A673 (cell line): Measurements from ENCODE around the gene CTU2. TPM values are rescaled to one million over a fixed set of nuclear protein-coding genes. Genes with fewer than 3 reads are reported as not detected.

ENCODE experiments used
- BruUV-seq: library from RNA; stranded (reverse); fragments of 400-500 nt; replicated peaks from 2 replicates; lab custom pipeline; 2021; lab: Mats Ljungman, UMichigan
- CTCF ChIA-PET: fragments of 300-600 bp; sonication (Branson Sonifier 250); formaldehyde crosslinking; loops from one replicate; lab custom pipeline; 2022; ENCODE audit warnings: antibody characterized with exemption; lab: Charles Lee
- POLR2A ChIA-PET: fragments of 300-600 bp; sonication (Branson Sonifier 250); formaldehyde crosslinking; loops from one replicate; lab custom pipeline; 2022; ENCODE audit warnings: antibody characterized with exemption; ENCODE audit not compliant: low non-redundant PET; lab: Charles Lee
- DNase-seq: peaks from one replicate; pipeline ENCODE4 v3.0.0-alpha.2; 2015; ENCODE audit warnings: low spot score
- H3K27ac ChIP-seq: fragments of 200-600 bp; sonication (generic); 2 replicates; pipeline ENCODE4 v1.5.1; 2016; ENCODE audit warnings: mixed run types, low read depth, mild to moderate bottlenecking, mixed read lengths, antibody characterized with exemption, low read length; ENCODE audit not compliant: poor library complexity, severe bottlenecking
- H3K27me3 ChIP-seq: fragments of 200-600 bp; sonication (generic); replicated peaks from 2 replicates; pipeline ENCODE4 v1.6.1; 2017; ENCODE audit warnings: mixed run types, low read depth, mild to moderate bottlenecking, mixed read lengths, antibody characterized with exemption, low read length; ENCODE audit not compliant: insufficient read depth, poor library complexity
- H3K36me3 ChIP-seq: fragments of 200-600 bp; sonication (generic); 2 replicates; pipeline ENCODE4 v1.6.1; 2016; ENCODE audit warnings: mixed run types, mild to moderate bottlenecking, mixed read lengths, antibody characterized with exemption, low read length; ENCODE audit not compliant: insufficient read depth, poor library complexity, severe bottlenecking
- H3K4me1 ChIP-seq: fragments of 200-600 bp; sonication (generic); 2 replicates; pipeline ENCODE4 v1.6.1; 2017; ENCODE audit warnings: mixed run types, mild to moderate bottlenecking, mixed read lengths, antibody characterized with exemption, low read length; ENCODE audit not compliant: insufficient read depth, poor library complexity, severe bottlenecking
- H3K4me3 ChIP-seq: fragments of 200-600 bp; sonication (generic); 2 replicates; pipeline ENCODE4 v1.5.1; 2016; ENCODE audit warnings: low read depth, mixed run types, mild to moderate bottlenecking, mixed read lengths, low read length; ENCODE audit not compliant: poor library complexity, severe bottlenecking
- H3K9me3 ChIP-seq: fragments of 200-600 bp; sonication (generic); 2 replicates; pipeline ENCODE4 v1.6.1; 2016; ENCODE audit warnings: mixed run types, low read depth, mild to moderate bottlenecking, mixed read lengths, antibody characterized with exemption, low read length; ENCODE audit not compliant: poor library complexity, severe bottlenecking
- EZH2 ChIP-seq: fragments of 200-600 bp; sonication (generic); IDR thresholded peaks from 2 replicates; pipeline ENCODE4 v1.6.1; 2017; ENCODE audit warnings: borderline replicate concordance, low read depth, mild to moderate bottlenecking, mixed read lengths, antibody characterized with exemption, low read length; ENCODE audit not compliant: poor library complexity, severe bottlenecking
- intact Hi-C: fragments of 100-400 bp; cut with micrococcal nuclease; formaldehyde crosslinking; loops from one replicate; pipeline ENCODE4 v1.10.0; 2022; ENCODE audit not compliant: unreplicated experiment
- total RNA-seq: library from RNA; stranded (reverse); gene quantifications from 2 replicates; pipeline ENCODE4 v1.2.3, GENCODE V29; 2021
- TF ChIP-seq, protein P1 (sequence below): fragments of 300-800, 200-600 bp; sonication (generic); conservative IDR thresholded peaks from 2 replicates; pipeline ENCODE4 v1.5.1; 2017; ENCODE audit warnings: low read depth, mild to moderate bottlenecking, antibody characterized with exemption, low read length, moderate library complexity, mixed read lengths

The CTU2 gene
- total RNA-seq, 1 experiment from 2014 or later = 47.5 TPM

DNA sequence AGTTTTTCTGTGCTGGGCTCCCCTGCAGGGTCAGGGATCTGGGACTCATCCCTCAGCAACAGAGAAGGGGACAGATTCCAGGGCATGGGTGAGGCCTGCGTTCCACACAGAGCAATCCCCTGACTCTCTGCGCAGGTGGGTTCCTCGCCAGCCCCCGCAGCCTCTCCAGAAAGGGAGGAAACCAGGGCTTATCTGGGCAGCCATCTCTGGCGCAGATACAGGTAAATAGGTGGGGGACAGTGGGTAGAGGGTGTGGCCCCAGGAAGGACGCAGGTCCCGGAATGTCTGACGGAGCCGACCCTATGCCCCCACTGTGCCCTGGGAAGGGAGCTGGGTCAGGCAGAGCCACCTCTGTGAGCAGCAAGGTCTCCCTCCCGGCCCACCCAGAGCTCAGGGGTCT, 55.5 kb downstream of the CTU2 start:
- ChIA-PET POLR2A (no interaction called here), CTCF (no interaction called here)
- no peak for DNase-seq
- Histone ChIP-seq H3K9me3 (no peaks in the 10 kb centered on the region), H3K4me3 (no peak overlapping the region), H3K4me1 (no peaks in the 10 kb centered on the region), H3K27ac (no peak overlapping the region), H3K36me3 (peaks cover 4% of the 10 kb centered on the region), H3K27me3 (no peaks in the 10 kb centered on the region)
- intact Hi-C loops = no loop called here
- no TSS peak for BruUV-seq
- TF ChIP-seq, protein P1, sequence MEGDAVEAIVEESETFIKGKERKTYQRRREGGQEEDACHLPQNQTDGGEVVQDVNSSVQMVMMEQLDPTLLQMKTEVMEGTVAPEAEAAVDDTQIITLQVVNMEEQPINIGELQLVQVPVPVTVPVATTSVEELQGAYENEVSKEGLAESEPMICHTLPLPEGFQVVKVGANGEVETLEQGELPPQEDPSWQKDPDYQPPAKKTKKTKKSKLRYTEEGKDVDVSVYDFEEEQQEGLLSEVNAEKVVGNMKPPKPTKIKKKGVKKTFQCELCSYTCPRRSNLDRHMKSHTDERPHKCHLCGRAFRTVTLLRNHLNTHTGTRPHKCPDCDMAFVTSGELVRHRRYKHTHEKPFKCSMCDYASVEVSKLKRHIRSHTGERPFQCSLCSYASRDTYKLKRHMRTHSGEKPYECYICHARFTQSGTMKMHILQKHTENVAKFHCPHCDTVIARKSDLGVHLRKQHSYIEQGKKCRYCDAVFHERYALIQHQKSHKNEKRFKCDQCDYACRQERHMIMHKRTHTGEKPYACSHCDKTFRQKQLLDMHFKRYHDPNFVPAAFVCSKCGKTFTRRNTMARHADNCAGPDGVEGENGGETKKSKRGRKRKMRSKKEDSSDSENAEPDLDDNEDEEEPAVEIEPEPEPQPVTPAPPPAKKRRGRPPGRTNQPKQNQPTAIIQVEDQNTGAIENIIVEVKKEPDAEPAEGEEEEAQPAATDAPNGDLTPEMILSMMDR = no peak
- TF ChIP-seq EZH2 = no peak

DNA sequence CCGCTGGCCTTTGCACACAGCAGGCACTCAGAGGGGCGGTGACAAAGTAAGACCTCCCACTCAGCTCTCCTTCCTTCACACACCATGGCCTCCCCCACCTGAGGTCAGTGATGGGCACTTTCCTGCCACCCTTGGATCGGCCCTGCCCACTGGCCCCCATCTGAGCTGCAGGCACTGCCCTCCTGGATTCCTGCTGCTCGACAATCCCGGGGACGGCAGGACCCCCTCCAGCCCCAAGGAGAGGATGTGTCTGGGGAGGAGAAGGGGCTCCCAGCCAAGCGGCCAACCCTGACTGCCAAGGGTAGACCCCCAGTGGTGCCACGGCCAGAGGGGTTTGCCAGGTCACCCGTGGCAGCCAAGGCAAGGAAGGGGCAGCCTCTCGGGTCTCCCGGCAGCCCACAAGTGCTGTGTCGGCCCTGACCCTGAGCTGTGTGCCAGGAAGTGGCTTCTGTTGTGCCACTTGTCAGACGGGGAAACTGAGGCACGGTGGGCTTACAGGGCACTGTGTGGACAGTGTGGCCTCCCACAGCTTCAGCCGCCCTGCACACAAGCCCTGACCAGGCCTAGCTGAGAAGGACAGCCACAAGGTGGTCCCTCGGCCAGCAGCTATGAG, 56.1 kb downstream of the CTU2 start:
- H3K9me3 ChIP-seq = no peaks in the 10 kb centered on the region
- no peak overlapping the region for H3K27ac ChIP-seq
- DNase-seq = no peak
- ChIA-PET POLR2A (no interaction called here), CTCF (no interaction called here)
- intact Hi-C loops = no loop called here
- TF ChIP-seq, protein P1 = no peak
- no peak for TF ChIP-seq EZH2
- BruUV-seq = no TSS peak
- H3K4me3 ChIP-seq = no peak overlapping the region
- peaks cover 4% of the 10 kb centered on the region for H3K36me3 ChIP-seq
- no peaks in the 10 kb centered on the region for H3K4me1 ChIP-seq
- H3K27me3 ChIP-seq = no peaks in the 10 kb centered on the region

DNA sequence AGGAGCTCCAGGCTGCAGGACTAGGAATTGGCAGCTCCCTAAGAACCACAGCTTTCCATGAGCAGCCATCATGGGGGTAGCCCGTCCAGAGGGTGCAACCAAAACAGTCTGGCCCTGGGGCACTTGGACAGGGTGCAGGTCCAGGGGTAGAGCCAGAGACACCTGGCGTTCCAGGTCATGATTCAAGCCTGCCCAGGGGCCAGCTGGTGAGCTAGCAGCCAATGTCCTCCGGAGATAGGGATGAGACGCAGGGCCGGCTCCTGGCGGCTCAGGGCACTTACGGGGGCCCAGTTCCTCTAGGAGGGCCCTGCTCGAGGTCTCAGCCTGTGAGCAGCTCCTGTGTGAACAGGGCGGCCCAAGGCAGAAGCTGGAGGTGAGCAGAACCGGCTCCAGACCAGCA, 56.6 kb downstream of the CTU2 start:
- TF ChIP-seq EZH2 = no peak
- TF ChIP-seq, protein P1 = no peak
- H3K27ac ChIP-seq = no peak overlapping the region

More for the DNA sequence above, 56.6 kb downstream of the CTU2 start:
- no peaks in the 10 kb centered on the region for H3K9me3 ChIP-seq
- BruUV-seq = no TSS peak
- H3K4me1 ChIP-seq = peaks cover 6% of the 10 kb centered on the region
- ChIA-PET CTCF (no interaction called here), POLR2A (no interaction called here)
- DNase-seq = no peak
- H3K4me3 ChIP-seq = no peak overlapping the region
- H3K36me3 ChIP-seq = peaks cover 4% of the 10 kb centered on the region
- intact Hi-C loops = no loop called here
- H3K27me3 ChIP-seq = no peaks in the 10 kb centered on the region
